HAP-1 (cell line): ENCODE data around the gene SHROOM4.

ENCODE experiments used
- DNase-seq, 2 experiments: peaks; one replicate each; pipeline ENCODE4 v3.0.0-alpha.2; 2016 to 2020; ENCODE audit warnings: low spot score in 2 of 2
- H3K27me3 ChIP-seq: fragments of 250-450 bp; sonication (Bioruptor Pico); 2 replicates; pipeline ENCODE4 v1.5.1; 2020; ENCODE audit warnings: low read depth, mild to moderate bottlenecking, moderate library complexity
- H3K36me3 ChIP-seq: fragments of 250-450 bp; sonication (Bioruptor Pico); replicated peaks from 2 replicates; pipeline ENCODE4 v1.5.1; 2020; ENCODE audit warnings: mild to moderate bottlenecking
- H3K4me1 ChIP-seq: fragments of 250-450 bp; sonication (Bioruptor Pico); 2 replicates; pipeline ENCODE4 v1.5.1; 2020; ENCODE audit warnings: mild to moderate bottlenecking
- H3K4me3 ChIP-seq: fragments of 250-450 bp; sonication (Bioruptor Pico); 2 replicates; pipeline ENCODE4 v1.5.1; 2020; ENCODE audit warnings: mild to moderate bottlenecking, moderate library complexity
- H3K9me3 ChIP-seq: fragments of 250-450 bp; sonication (Bioruptor Pico); 2 replicates; pipeline ENCODE4 v1.5.1; 2020; ENCODE audit warnings: mild to moderate bottlenecking, moderate library complexity
- in situ Hi-C: fragments of 300-500 bp; cut with MboI; formaldehyde crosslinking; loops from 3 replicates; pipeline ENCODE4 v1.14.3; 2020; ENCODE audit warnings: low sequenced_read_pairs, inconsistent platforms, mixed read lengths

The SHROOM4 gene

DNA sequence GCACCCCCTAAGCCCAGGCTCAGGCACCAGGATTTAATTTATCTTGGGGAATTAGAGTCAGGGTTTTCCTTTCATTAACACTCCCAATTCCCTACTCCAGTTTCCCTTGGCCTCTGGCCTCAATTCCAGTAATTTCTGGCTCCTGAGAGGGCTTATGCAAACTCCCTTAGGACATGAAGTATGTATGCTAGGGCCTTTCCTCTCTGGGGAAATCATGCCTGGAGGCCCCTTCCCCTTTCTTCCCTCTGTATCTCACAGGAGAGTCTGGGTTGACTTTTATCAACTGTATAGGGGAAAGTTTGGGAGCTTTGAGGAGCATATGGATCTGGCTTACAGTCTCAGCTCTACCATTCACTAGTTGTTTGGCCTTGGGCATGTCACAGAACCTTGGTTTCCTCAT lies 169.5 kb downstream of the SHROOM4 start:
- H3K36me3 ChIP-seq = no peaks in the 10 kb centered on the region
- H3K9me3 ChIP-seq = no peaks in the 10 kb centered on the region
- no peak overlapping the region for H3K4me3 ChIP-seq
- H3K4me1 ChIP-seq = no peaks in the 10 kb centered on the region
- in situ Hi-C loops = no loop called here
- H3K27me3 ChIP-seq = no peaks in the 10 kb centered on the region; the same call in 1 of the 2 replicates
- no peak for DNase-seq

DNA sequence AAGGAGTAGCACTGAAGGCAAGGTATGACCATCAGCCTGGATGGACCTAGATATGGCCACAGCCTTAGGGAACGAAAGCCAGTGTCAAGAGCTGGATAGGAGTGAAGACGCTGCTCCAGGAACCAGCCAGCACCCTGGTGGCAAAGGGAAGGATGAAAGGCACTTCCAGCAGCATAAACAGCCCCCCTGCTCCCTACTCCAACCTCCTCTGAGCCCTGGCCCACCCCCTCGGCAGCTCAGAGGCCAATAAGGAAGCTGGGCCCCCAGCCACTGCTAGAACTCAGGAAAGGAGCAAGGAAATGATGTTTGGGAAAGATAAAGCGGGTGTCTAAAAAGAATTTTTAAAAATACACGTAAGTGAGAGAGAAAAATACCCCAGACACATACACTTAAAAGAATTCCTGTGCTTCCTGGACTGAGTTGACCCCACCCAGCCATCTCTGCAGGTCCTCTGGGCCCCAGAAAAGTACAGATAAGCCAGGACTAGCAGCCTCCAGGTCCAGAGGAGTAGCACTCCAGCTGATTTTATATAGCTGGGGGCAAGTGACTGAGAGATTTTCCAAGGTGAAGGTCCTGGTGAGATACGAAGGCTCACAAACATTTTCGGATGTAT lies 170.4 kb downstream of the SHROOM4 start:
- in situ Hi-C loops = no loop called here
- Histone ChIP-seq H3K9me3 (no peaks in the 10 kb centered on the region), H3K4me1 (no peaks in the 10 kb centered on the region), H3K36me3 (no peaks in the 10 kb centered on the region), H3K4me3 (no peak overlapping the region), H3K27me3 (no peaks in the 10 kb centered on the region)
- no peak for DNase-seq

DNA sequence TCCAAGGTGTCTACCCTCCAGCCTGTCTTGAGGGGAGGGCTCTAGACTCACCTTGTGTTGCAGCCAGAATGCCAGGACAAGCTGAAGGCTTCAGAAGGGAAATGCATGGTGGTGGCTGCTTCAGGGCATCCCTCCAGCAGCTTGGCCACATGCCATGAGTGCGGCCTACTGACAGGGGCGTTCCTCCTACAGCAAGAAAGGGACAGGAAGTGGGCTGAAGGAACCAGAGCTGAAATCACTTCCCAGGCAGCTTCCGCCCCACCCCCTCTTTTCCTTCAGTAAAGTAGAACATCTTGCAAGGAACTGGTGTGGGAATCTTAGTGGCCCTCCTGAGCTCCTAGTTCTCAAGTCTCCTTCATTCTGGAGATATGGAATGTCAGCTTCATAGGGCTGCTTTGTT lies 175.9 kb downstream of the SHROOM4 start:
- Histone ChIP-seq H3K9me3 (no peaks in the 10 kb centered on the region), H3K27me3 (no peaks in the 10 kb centered on the region), H3K4me1 (peaks cover 3% of the 10 kb centered on the region; the same call in 1 of the 2 replicates), H3K4me3 (no peak overlapping the region), H3K36me3 (no peaks in the 10 kb centered on the region)
- in situ Hi-C loops = no loop called here
- DNase-seq = no peak

DNA sequence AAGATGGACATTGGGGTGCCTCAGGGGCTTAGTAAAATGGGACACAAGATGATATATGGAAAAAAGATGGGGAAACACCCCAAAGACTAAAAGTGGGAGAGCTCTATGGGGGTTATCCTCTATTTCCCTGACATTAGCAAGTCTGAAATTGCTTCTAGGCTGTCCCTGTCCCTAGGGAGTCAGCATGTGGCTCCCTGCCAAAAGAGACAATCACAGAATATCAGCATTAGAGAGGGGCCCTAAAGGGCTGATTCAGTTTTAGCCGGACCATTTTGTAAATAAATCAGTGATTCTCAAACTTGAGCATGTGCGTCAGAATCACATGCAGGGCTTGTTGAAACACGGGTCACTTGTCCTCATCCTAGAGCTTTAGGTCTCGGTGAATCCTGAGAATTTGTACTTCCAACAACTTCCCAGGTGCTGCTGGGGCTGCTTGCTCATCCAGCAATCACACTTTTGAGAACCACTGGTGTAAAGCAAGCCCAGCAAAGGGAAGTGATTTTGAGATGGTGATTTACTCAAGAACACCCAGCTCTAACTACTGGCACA lies 178.1 kb downstream of the SHROOM4 start:
- H3K4me3 ChIP-seq = no peak overlapping the region
- H3K36me3 ChIP-seq = no peaks in the 10 kb centered on the region
- DNase-seq = peak in 1 of 2 experiments; percentile 51
- peaks cover 3% of the 10 kb centered on the region; the same call in 1 of the 2 replicates for H3K4me1 ChIP-seq
- in situ Hi-C loops = no loop called here
- H3K27me3 ChIP-seq = no peaks in the 10 kb centered on the region
- no peaks in the 10 kb centered on the region for H3K9me3 ChIP-seq

DNA sequence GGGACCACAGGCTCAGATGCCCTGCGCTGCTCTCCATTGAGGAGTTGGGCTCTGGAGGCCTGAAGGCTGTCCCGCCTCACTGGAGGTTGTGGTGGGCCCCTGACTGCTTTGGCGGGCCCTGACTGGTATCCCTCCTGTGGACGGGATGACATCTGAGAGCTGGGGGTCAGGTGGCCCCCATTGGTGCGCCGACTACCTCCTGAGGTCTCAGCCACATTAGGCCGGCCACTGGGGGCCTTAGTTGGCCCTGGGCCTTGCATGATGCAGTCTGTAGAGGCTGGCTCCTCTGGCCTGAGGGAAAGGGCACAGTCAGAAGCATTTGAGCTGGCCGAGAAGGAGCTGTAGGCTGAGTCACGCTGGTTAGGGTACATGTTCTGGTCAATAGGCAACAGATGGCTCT lies 178.8 kb downstream of the SHROOM4 start:
- H3K4me3 ChIP-seq = no peak overlapping the region
- H3K27me3 ChIP-seq = no peaks in the 10 kb centered on the region
- H3K36me3 ChIP-seq = no peaks in the 10 kb centered on the region
- no peaks in the 10 kb centered on the region for H3K9me3 ChIP-seq
- peaks cover 3% of the 10 kb centered on the region; the same call in 1 of the 2 replicates for H3K4me1 ChIP-seq
- no peak for DNase-seq
- in situ Hi-C loops = no loop called here

DNA sequence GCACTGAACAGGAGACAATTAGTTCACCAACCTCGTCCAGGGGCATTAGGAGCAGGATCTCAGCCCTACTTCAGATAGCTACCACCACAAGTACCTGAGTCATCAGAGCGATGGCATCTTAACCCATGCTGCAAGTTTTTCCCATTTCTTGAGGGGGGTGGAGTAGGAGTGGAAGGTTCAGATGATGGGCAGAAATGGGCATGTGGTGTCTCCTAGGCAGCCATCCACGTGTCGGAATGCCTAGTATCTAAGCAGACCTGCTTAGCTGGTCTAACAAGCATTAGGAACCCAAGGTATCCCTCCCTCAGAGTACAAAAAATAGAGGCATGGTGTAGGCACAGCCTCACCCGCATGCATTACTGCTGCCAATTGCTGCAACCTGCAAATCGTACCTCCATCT lies 184.2 kb downstream of the SHROOM4 start:
- in situ Hi-C loops = no loop called here
- Histone ChIP-seq H3K9me3 (no peaks in the 10 kb centered on the region), H3K36me3 (no peaks in the 10 kb centered on the region), H3K27me3 (no peaks in the 10 kb centered on the region), H3K4me1 (no peaks in the 10 kb centered on the region), H3K4me3 (no peak overlapping the region)
- no peak for DNase-seq

DNA sequence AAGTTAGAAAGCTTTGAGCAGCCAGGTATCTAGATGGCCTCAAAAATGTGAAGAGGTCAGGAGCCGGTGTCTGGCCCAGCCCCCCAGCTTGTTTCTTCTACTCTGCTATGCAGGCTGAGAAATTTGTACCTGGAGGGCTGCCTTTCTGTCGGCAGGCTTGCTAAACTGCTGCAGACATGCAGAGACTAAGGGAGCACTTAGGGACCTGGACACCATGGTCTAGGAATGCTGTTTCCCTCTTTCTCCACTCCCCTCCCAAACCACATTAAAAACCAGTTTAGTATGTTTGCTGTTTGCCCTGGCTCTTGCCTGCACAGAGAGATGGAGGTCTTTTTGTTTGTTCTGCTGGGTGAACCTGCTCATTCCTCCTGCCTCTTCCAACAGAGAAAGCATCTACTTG lies 186.3 kb downstream of the SHROOM4 start:
- Histone ChIP-seq H3K27me3 (no peaks in the 10 kb centered on the region), H3K9me3 (no peaks in the 10 kb centered on the region), H3K36me3 (no peaks in the 10 kb centered on the region), H3K4me1 (no peaks in the 10 kb centered on the region), H3K4me3 (no peak overlapping the region)
- in situ Hi-C loops = no loop called here
- DNase-seq = no peak

DNA sequence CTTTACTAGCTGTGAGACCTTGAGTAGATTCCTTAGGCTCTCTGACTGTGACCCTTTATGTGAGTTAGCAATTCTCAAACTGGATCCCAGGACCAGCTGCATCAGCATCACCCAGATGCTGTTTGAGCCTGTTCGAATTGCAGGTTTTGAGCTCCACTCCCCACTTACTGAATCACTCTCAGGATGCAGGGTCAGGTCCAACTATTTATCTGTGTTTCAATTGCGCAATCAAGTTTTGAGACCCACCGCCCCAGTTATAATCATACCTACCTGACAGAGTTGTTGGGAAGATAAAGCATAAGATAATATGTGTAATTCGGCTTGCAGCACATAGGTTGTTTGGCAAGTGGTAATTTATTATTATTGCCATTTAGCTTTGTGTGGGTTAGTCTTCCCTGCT lies 187.6 kb downstream of the SHROOM4 start:
- no peak for DNase-seq
- Histone ChIP-seq H3K27me3 (no peaks in the 10 kb centered on the region), H3K36me3 (no peaks in the 10 kb centered on the region), H3K4me1 (no peaks in the 10 kb centered on the region), H3K9me3 (no peaks in the 10 kb centered on the region), H3K4me3 (no peak overlapping the region)
- in situ Hi-C loops = no loop called here

DNA sequence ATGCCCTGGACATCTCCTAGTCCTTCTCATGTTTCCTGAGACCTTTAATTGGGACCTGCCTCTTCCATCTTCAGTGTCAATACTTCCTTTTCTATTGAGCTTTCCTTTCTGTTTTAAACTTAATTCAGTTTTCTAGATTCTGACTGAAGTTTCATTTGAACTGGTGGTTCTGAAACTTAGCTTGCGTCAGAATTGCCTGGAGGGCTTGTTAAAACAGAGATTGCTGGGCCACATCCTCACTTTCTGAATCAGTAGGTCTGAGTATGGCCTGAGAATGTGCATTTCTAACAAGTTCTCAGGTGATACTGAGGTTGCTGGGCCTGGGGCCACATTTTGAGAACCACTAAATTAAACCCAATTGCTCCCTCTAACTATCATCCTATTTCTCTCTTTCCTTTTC lies 191.2 kb downstream of the SHROOM4 start:
- no peaks in the 10 kb centered on the region for H3K4me1 ChIP-seq
- H3K36me3 ChIP-seq = no peaks in the 10 kb centered on the region
- in situ Hi-C loops = no loop called here
- H3K9me3 ChIP-seq = no peaks in the 10 kb centered on the region
- no peak for DNase-seq
- no peak overlapping the region for H3K4me3 ChIP-seq
- H3K27me3 ChIP-seq = no peaks in the 10 kb centered on the region

DNA sequence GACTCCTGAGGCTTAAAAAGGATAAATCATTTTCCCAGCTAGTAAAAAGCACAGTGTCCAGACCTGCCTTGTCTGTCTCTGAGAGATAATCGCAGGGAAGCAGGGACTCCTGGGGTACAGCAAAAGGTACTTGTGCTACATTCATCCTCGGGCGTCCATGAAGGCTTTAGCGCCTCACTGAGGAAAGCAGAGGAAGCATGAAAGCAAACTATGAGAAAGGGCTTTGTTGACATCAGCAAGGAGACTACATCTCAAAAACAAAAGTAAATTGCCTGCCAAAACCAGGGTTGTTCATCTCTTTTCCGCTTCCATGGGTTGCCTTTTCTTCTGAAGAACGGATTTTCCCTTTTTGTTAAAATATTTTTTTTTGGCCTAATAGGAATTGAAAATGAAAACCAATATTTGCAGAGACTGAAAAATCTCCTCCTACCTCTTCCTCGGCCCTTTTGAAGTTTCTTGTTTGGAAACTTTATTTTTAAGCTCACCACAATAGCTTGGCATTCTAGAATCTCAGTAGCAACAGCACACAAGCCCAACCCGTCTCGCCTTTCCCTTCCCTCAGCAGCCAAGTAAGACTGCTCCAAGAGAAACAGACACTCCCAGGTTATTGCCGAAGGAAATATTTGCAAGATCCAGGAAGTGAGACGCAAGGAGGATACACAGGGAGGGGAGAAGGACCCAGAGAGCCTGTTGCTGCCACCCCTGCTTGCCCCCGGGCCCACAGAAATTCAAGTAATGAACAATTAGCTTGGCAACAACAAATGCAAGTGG lies 195.0 kb downstream of the SHROOM4 start:
- Histone ChIP-seq H3K4me3 (no peak overlapping the region), H3K9me3 (no peaks in the 10 kb centered on the region), H3K4me1 (no peaks in the 10 kb centered on the region), H3K27me3 (no peaks in the 10 kb centered on the region), H3K36me3 (no peaks in the 10 kb centered on the region)
- DNase-seq = no peak
- in situ Hi-C loops = no loop called here

DNA sequence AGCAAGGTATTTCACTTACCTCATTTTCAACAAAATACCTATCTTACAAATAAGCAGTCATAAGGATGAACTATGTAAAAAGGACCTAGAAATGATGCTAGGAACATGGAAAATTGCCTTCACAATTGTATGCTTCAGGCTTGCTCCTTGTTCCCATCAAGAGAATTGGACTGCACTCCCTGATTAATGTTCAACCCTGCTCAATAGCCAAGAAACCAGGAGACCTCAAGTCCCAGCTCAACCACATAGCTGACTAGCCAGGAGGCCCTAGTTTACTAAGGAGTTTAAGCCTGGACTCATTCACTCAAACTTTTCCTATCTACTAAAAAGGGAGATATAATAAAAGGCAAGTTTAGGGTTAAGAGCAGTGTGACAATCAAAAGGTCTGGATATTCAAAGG lies 196.8 kb downstream of the SHROOM4 start:
- Histone ChIP-seq H3K9me3 (no peaks in the 10 kb centered on the region), H3K27me3 (no peaks in the 10 kb centered on the region), H3K4me1 (no peaks in the 10 kb centered on the region), H3K4me3 (no peak overlapping the region), H3K36me3 (no peaks in the 10 kb centered on the region)
- no peak for DNase-seq
- in situ Hi-C loops = no loop called here

DNA sequence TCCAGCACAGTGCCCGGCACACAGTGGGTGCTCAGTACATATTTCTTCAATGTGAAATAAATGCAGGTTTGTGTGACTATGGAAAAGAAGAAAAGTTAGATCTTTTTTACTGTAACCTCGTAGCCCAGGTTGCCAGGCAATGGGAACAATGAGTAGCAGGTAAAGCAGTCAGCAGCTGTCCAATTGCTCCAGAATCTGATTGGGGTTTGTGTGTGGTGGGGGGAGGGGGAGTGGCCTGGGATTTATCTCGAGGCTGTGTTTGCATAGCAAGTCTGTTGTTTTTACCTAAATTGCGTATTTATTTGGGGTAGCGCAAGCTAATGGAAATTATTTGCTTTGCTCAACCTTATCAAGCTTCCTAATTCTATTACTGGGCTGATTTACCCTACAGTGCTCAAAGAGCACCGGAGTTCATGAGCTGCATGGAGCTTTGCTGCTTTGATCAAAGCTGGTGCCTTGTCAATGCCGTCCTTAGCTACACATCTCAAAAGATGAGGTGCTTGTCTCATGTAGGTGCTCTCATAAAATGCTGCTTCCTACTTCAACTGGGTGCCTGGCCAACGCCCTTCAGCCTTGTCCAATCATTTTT lies 198.3 kb downstream of the SHROOM4 start:
- Histone ChIP-seq H3K36me3 (no peaks in the 10 kb centered on the region), H3K4me3 (no peak overlapping the region), H3K4me1 (no peaks in the 10 kb centered on the region), H3K27me3 (no peaks in the 10 kb centered on the region), H3K9me3 (no peaks in the 10 kb centered on the region)
- DNase-seq = no peak
- in situ Hi-C loops = no loop called here

DNA sequence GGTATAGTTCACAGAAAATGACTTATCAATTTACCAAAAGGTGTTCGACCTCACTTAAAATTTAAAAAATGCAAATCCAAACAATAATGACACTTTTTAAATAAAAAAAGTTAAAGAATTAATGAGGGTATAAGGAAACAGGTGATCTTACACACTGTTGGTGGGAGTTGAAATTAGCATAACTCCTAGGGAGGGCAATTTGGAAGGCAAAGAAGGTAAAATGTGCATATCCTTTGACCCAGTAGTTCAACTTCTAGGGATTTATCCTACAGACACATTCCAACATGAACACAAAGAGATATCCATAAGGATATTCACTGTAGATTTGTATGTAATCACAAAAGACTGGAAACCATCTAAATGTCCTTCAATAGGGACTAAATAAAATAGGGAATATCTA lies 199.5 kb downstream of the SHROOM4 start:
- DNase-seq = no peak
- Histone ChIP-seq H3K4me3 (no peak overlapping the region), H3K27me3 (no peaks in the 10 kb centered on the region), H3K9me3 (no peaks in the 10 kb centered on the region), H3K4me1 (no peaks in the 10 kb centered on the region), H3K36me3 (no peaks in the 10 kb centered on the region)
- in situ Hi-C loops = no loop called here

DNA sequence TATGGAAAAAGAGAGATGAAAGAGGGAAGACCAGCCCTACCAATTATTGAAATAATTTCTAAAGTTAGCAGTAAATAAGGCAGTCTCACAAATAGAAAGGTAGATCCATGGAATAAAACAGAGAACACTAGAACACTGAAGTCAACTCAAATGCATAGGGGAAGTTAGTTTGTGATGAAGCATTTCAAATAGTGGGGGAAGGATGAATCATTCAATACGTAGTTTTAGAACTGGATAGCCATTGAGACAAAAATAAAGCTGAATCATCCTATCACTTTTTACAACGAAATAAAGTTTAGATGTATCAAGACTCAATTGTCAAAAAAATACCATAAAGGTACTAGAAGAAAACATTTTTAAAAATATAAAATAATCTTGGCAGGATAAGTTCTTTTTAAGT lies 200.1 kb downstream of the SHROOM4 start:
- in situ Hi-C loops = no loop called here
- Histone ChIP-seq H3K36me3 (no peaks in the 10 kb centered on the region), H3K4me3 (no peak overlapping the region), H3K9me3 (no peaks in the 10 kb centered on the region), H3K4me1 (no peaks in the 10 kb centered on the region), H3K27me3 (no peaks in the 10 kb centered on the region)
- no peak for DNase-seq
